ENCODE results near the gene CCDC83.
"Not testable (repeated sequence)": the region's sequence is repeated elsewhere in the genome, so short reads cannot be mapped to it uniquely, and the experiment has no call there.

The CCDC83 gene

DNA sequence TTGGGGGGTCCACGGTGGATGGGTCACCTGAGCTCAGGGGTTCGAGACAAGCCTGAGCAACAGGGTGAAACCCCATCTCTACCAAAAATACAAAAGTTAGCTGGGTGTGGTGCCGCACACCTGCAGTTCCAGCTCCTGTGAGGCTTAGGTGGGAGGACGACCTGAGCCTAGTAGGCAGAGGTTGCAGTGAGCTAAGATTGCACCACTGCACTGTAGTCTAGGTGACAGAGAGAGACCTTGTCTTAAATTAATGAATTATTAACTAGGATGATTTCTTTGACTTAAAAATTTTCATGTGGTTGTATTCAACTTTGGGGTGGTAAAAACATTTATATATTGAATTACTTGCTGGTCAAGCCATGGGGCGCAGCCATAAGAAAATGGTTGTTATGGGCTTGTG, 33.9 kb downstream of the CCDC83 start:
- no peak for DNase-seq (ENCODE audit: low read depth)

DNA sequence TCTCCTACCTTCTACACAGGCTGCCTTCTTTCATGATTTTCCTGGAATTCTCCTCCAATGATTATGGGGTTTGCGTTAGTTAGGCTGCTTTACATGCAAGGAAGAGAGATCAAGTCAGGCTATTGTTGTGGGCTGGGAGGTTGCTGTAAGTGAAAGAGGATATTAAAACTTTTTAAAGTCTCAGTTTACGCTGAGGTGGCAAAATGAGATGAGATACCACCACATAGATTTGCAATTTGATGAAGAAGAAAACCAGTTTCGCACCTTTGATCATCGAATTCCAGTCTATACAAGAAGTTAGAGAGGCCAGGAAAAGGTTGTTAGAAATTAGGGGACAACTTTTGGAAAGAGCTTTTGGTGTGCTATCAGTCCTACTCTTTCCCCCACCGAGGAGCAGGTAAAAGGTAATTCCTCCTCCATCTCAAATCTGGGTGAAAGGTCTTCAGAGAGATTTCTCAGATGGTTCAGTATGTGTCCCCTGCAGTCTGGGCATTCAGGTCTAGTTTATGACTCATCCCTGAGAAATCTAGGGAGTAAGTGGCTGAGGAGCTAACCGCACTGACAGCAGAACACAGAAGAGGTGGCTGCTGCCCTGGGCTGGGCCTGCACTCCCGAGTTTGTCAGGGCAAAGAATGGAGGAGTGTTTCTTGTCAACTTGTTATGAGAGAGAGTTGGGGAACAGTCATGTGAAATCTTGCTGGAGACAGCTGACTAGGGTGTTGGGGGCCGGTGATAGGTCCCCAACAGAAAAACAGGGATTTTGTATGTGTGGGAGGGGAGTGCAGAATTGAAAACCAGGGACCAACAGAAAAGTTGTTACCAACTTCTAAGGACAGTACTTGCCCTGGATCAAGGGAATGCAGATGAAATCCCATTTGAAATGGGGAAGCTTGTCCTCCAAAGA, 34.7 kb downstream of the CCDC83 start:
- no peak for DNase-seq (ENCODE audit: low read depth)

DNA sequence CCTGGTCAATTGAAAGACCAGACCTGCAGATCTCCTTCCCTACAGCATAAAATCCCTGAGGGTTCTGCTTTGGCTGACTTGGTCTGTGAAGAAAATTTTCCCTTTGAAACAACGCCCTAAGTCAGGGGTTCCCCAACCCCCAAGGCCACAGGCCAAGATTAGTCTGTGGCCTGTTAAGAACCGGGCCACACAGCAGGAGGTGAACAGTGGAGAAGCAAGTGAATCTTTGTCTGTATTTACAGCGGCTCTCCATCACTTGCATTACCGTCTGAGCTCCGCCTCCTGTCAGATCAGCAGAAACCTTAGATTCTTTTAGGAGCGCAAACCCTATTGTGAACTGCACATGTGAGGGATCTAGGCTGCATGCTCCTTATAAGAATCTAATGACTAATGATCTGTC, 38.2 kb downstream of the CCDC83 start:
- DNase-seq (ENCODE audit: low read depth), result no peak

DNA sequence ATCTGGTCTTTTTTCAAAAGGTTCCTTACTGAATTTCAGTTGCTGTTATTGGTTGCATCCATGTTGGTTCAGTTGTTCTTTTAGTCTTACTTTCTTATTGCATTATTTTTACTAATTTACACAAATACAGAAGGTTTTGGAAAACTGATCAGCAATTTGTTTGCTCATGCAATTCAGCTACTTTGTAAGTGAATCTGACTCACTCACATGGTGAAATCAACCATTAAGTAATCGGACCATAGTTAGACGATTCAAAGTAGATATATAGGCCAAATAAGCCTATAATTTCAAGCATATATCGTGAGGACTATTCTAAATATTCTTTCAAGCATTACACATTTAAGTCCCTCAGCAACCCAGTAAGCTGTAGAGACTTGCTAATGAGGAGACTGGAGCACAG, 41.7 kb downstream of the CCDC83 start:
- DNase-seq (ENCODE audit: low read depth), result no peak

DNA sequence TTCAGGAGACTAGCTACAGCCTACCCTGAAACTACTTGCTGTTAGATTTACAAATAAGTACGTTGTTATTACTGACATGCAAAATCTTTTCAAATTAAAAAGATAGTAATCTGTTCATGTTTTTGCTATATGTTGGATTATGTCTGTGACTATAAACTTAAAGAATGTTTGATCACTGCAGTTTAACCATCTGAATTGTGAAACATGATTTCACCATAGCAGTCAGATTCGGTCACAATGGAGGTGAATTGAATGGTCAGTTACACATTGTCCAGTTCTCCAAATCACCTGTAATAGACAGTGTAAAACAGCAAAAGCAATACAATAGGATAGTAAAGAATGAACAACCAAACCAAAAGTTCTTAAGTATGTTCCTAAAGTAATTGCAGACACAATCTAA, 43.3 kb downstream of the CCDC83 start:
- DNase-seq (ENCODE audit: low read depth), result no peak

DNA sequence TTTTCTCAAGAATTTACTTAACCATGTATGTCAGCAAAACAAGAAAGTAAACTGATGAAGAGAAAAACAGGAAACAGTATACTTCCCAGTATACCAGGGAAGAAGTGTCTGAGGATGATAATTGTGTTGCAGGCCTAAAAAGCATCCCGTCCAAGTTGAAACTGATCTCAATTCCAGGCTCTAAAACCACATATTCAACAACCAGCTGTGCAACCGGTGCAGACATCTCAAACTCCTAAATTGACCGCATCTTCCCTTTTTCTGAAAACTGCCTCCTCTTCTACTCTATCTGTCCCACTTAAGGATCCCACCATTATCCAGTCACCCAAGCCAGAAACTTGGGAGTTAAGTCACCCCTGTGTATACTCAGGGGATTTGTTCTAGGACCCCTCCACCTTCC, 47.2 kb downstream of the CCDC83 start:
- DNase-seq (ENCODE audit: low read depth), result no peak

DNA sequence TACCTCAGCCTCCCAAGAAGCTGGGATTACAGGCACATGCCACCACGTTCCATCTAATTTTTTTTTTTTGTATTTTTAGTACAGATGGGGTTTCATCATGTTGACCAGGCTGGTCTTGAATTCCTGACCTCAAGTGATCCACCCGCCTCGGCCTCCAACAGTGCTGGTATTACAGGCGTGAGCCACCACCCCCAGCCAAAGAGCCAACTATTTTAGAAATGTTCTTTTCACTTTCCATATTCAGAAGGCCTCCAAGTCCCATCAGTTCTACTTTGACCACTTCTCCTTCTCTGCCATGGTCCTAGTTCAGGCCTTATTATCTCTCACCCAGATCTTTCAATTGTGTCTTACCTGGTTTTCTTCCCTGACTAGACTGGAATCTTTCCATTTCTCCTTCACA, 48.2 kb downstream of the CCDC83 start:
- DNase-seq (ENCODE audit: low read depth), result no peak

DNA sequence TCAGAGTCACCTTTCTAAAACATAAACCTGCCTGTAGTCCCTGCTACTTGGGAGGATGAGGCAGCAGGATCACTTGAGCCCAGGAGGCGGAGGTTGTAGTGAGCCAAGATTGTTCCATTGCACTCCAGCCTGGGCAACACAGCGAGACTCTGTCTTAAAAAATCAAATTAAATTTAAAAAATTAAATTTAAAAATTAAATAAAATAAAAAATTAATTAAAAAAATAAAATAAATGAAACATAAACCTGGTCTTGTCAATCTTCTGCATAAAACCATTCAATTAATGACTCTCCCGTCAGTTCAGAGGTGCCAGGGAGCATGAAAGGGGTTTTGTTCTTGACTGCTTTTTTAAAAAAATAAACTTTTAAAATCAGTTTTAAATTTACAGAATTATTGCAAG, 48.6 kb downstream of the CCDC83 start:
- DNase-seq (ENCODE audit: low read depth), result no peak

DNA sequence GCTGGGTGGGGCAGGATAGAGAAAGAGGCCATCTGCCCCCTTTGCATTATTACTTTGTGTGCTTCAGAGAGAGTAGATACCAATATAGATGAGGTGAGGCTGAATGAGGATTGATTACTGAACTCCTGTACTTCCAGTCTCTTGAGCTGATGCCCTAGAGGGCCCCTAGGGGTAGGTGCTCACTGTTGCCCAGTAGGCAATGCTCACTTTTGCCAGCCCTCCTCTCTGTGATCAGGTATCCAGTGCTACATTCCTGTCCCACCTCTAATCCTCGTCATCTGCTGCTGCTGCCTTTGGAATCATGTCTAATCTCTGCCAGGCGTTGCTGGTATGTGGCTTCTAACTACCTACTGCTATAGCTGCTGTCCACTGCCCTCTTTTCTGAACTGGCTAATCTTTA, 57.2 kb downstream of the CCDC83 start:
- no peak for DNase-seq (ENCODE audit: low read depth)

DNA sequence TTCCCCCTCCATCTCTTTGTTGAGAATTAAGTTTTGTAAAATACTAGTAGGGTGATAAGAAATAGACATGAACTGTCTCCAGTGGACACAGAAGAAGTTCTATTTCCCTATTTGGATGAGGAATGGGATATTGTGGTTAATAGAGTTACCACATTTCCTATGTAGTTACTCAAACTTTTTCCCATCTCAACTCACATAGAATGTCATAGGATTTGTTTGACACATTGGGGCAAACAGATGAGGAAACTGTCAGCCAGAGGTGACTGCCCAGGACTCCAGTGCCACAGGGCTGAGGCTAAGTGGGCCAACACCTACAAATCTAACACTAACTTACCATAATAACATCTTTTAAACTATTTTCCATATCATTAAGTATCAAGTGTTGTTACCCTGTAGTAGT, 58.3 kb downstream of the CCDC83 start:
- no peak for DNase-seq (ENCODE audit: low read depth)

DNA sequence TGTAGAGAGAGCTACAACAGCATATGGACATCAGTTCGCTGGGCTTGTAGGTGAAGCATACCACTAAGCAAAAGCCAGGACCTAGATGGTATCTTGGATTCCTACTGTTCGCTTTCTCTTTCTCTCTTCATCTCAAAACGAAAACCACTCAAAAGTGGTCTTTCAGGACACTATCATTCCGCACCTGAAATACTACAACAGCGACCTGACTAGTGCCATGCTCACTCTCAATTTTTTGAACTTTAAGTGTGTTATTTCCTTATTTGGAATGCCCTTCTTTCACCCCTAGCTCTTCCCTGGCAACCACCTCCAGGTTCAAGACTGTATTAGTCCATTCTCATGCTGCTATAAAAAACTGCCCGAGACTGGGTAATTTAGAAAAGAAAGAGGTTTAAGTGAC, 59.2 kb downstream of the CCDC83 start:
- DNase-seq (ENCODE audit: low read depth), result no peak

DNA sequence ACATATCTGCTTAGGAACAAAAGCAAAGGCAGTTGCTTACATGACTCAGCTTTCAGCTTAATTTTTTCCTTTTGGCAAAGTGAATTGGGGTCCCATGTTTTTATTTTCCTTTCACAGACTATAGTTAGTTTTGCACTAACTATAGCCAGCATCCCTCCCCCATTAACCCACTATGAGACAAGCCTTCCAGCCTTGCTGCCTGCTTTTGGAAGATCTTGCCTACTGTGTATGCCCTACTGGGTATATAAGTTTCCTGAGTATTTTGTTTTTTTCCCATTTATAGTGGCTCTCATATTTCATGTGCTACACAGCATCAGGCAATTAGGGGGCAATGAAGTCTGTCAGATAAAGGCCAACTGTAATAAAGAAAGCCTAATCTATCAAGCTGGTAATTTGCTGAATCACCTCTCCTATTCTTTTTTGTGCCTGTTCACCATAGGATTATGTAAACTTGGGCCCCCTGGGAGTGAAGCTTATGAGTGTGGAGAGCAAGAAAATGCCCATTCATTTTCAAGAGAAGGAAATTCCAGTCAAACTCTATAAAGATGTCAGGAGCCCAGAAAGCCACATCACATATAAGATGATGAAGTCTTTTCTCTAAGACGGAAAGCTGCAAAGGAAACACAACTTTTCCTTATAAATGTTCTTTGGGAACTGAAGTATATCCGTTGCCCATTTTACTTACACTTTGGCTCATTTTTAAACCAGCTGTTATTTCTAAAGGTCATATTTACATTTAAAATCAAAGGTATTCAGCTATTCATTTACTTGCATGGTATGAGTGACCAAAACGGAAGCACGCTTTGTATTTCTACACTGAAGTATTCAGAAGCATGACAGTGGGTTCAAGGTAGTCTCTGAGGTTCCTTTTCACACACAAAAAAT, 64.0 kb downstream of the CCDC83 start:
- DNase-seq (ENCODE audit: low read depth), result no peak

DNA sequence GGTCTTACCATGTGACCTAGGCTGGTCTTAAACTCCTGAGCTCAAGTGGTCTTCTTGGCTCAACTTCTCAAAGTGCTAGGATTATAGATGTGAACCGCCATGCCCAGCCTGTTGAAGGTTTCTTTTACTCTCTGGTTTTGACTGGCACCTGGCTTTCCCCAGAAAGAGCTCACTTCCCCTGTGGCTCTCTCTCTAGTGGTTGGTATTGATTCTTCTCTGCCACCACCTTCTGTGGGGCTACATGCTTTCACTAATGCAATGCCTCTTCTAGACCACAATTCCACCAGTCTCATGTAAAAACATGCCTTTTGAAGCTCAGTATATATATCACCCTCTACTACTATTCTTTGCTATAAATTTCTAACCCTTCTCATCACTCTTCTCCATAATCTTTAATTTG, 67.2 kb downstream of the CCDC83 start:
- DNase-seq (ENCODE audit: low read depth), result no peak

DNA sequence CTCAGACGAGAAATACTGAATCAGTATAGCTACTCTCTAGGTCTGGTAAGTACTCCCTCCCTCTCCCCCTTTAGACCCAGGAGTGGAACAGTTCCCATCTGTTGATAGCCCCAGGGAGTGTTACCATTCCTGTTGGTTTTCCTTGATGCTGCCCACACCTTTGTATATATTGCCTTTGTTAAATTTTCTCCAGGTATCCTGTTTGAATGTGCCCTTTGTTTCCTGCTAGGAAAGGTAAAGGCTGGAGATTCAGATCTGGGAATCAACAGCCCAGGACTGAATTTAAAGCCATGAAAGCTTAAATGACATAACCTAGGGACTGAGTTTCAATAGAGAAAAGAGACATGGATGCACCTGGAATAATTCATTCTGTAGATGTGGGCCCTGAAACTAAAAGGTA, 68.3 kb downstream of the CCDC83 start:
- DNase-seq (ENCODE audit: low read depth), result no peak

DNA sequence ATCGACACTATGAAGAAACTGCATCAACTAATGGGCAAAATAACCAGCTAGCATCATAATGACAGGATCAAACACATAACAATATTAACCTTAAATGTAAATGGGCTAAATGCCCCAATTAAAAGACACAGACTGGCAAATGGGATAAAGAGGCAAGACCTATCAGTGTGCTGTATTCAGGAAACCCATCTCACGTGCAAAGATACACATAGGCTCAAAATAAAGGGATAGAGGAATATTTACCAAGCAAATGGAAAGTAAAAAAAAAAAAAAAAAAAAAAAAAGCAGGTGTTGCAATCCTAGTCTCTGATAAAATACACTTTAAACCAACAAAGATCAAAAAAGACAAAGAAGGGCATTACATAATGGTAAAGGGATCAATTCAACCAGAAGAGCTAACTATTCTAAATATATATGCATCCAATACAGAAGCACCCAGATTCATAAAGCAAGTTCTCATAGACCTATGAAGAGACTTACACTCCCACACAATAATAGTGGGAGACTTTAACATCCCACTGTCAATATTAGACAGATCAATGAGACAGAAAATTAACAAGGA, 71.6 kb downstream of the CCDC83 start:
- not testable (repeated sequence) for DNase-seq (ENCODE audit: low read depth)

DNA sequence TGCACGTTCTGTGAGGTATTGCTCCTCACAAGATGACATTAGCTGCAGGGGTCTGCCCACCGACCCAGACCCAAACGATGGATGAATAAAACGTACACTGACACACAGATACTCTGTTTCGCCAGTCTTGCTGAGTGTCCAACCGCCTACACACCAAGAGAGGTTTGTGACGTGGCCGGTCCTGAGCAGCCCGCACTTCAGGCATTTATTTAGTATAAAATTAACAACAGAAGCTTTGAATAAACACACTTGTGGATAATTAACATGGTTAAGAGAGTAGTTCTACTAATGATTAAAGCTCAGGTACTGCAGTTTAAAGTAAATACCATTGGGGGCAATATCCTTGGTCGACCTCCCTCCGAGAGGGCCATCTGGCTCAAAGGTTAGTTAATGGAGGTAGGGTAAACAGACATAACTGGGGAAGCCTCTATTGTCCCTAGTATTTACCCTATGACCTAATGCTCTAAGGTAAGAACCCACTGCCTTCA, 75.7 kb downstream of the CCDC83 start:
- no peak for DNase-seq (ENCODE audit: low read depth)

DNA sequence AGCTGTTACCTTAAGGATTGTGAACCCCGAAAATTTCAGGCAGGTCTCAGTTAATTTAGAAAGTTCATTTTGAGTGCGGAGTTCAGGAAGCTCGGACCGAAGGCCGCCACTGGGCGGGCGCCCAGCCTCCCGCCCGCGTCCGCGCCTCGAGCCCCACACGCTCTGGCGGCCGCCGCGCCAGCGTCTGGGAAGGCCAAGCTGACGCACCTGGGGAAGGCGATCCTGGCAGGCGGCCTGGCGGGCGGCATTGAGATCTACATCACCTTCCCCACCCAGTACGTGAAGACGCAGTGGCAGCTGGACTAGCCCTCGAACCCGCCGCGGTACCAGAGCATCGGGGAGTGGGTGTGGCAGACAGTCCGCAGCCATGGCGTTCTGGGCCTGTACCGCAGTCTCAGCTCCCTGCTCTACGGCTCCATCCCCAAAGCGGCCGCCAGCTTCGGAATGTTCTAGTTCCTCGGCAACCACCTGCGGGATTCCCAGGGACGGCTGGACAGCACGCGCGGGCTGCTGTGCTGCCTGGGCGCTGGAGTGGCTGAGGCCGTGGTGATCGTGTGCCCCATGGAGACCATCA, 79.5 kb downstream of the CCDC83 start:
- DNase-seq (ENCODE audit: low read depth), result no peak

DNA sequence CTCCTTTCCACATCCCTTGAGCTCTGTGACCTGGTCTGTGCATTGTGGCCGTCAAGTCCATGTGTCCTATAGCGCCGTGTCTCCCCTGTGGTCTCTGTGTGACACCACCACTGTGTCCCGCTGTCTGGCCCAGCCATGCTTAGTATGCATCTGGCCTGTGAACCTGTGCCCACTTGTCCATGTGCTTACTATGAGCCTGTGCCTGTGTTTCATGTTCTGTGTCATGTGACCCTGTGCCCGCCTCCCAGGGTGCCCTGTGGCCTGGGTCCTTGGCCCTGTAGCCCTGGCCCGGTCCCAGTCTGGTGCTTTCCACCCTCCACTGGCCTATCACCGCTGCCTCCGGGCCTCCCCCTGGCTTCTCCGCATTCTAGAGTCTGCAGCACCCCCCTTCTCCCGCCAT, 80.6 kb downstream of the CCDC83 start:
- DNase-seq (ENCODE audit: low read depth), result no peak

DNA sequence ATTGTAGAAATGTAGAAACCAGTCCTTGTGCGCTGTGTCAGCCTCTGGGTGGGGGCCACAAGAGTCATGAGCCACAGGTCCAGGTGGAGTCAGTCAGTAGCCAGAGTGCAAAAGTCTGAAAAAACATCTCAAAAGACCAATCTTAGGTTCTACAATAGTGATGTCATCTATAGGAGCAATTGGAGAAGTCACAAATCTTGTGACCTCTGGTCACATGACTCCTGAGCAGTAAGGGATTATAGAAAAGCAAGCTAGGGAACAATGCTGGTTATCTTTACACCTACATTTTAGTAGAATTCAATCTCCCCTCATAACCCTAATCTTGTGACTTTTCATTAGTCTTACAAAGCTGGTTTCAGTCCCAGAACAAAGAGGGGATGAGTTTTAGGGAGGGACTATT, 82.7 kb downstream of the CCDC83 start:
- no peak for DNase-seq (ENCODE audit: low read depth)

DNA sequence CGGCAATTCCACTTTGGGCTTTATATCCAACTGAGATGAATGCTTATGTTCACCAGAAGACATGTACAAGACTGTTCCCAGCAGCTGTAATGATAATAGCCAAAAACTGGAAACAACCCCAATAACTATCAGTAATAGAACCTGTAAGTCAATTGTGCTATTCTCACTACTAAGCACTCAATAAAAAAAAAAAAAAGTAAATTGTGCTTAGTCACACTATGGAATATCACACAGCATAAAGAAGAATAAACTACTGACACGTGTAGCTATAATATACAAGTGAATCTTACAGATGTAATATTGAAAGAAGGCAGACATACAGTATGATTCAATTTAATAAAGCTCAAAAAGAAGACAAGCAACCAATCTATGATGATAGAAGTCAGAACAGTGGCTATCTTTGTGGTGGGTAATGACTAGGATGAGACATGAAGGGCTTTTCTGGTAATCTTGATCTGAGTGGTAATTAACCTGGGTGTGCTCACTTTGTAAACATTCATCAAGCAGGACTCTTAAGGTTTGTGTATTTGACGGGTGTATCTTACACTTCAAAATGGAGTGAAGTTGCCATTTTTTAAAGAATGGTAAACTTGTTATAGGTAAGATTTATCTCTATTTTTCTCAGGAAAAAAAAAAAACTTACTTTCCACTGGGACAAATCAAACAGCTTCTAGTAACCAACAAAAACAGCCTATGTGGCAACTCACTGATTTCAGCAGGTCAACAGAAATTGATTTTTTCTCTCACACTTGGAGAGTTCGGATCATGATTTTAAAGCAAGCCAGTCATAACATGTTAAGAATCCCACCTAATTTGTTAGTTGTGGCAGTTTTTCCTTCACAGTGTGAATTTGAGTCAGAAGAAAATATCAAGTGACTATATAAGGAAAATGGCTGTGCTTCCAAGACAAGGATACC, 84.2 kb downstream of the CCDC83 start:
- no peak for DNase-seq (ENCODE audit: low read depth)

DNA sequence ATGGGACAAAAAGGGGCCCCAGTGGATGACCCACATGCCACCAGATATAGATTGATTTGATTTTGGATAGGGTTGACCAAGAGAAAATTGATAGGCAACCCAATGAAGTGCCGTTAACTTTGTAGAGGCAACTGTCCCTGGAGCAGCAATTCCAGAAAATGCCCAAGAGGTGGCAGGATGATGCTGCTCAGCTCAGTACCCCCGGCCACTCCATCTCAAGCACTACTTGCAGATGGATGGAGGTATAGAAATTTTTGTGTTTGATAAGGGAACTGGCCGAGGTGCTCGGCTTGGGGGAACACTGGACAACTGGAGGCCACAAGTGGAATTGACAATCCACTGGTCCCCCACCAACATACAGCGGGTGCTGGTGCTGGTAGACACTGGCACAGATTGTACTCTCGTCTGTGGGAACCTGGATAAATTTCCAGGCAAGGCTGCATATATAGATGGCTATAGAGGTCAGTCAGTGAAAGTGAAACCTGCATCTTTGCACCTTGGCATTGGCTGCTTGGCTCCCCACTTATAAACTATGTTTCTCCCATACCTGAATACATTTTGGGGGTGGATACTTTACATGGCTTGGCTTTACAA, 86.3 kb downstream of the CCDC83 start:
- no peak for DNase-seq (ENCODE audit: low read depth)

Data from activated T-helper 9 cell treated with anti-CD3 and anti-CD28 coated beads, Interleukin-2, amount 50 U/mL, for 16 hours (primary cell).